Measurements from ENCODE around the gene XCL2. TPM values are rescaled to one million over a fixed set of nuclear protein-coding genes. Genes with fewer than 3 reads are reported as not detected.
"Not testable (repeated sequence)": the region's sequence is repeated elsewhere in the genome, so short reads cannot be mapped to it uniquely, and the experiment has no call there.

Gene XCL2
- total RNA-seq, 2 experiments from 2014 or later = not detected

DNA sequence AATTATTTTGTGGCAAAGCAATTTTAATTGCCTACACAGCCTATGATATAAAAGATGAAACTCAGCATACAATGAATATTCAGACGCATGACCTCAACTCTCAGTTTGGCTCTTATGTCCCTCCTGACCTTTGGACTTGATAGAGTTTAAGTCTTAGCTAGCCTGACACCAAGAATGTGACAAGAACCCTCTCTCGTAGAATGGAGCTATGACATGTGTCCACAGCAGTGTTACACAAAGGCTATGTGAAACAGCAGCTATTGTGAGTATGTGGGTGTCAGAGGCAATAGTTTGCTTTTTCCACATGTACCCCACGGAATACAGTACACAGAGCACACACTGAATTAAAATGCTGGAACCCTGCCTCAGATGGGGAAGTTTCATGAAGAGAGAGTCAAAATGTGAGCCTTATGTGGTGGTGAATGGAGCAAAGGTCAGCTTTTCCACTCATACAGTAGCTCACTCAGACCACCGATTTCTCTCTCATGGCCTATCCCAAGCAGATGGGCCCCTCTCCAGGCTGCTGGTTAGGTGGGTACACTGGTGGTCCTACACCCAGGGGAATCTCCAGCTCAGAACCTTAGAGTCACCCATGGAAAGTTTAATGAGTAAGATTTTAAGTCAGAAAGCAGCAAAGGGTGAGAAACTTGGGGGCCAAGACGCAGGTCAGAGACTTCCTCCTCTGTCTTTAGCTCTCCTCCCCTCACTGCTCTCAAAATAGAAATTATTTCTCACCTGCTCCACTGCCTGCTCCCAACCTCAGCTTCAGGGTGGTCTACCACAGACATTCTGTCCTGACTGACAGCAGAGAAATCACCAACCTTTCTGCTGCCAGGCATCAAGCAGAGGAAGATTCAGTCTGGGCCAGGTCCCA, 10.1 kb upstream of the XCL2 start:
- Mint-ChIP-seq H3K36me3 (ENCODE audit: low read depth) (peaks cover 8% of the 10 kb centered on the region), H3K27ac (no peak overlapping the region), H3K4me3 (no peak overlapping the region), H3K9me3 (no peaks in the 10 kb centered on the region), H3K4me1 (peaks cover 23% of the 10 kb centered on the region), H3K27me3 (peaks cover 30% of the 10 kb centered on the region)
- DNase-seq = no peak
- ChIA-PET POLR2A (interaction anchor here (0.9 kb wide), 1 partner anchor 27 kb away, joined by 3 read pairs; no protein-coding TSS in a partner anchor), CTCF (interaction anchor here (0.9 to 1.4 kb wide), 3 partner anchors 113 to 211 kb away, joined by 3 read pairs; no protein-coding TSS in a partner anchor)

DNA sequence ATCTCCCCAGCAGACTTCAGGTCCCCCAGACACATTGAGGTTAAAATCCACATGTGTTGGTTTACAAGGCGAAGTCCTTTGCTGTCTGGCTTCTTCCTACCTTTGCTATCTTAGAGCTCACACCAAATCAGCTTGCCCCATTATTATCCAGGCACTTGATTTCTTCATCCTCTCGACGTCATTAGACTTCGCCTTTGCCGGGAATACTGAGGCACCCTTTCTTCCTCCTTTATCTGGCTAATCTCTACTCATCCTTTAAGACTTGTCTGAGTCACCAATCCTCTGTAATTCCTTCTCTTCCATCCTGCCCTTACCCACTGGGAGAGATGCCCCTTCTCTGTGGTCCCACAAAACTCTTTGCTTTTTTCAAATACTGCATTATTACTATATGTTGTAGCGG, 9.2 kb upstream of the XCL2 start:
- POLR2A ChIA-PET = no interaction called here
- CTCF ChIA-PET = interaction anchor here (1.4 kb wide), 1 partner anchor 210 kb away, joined by 3 read pairs; no protein-coding TSS in a partner anchor

DNA sequence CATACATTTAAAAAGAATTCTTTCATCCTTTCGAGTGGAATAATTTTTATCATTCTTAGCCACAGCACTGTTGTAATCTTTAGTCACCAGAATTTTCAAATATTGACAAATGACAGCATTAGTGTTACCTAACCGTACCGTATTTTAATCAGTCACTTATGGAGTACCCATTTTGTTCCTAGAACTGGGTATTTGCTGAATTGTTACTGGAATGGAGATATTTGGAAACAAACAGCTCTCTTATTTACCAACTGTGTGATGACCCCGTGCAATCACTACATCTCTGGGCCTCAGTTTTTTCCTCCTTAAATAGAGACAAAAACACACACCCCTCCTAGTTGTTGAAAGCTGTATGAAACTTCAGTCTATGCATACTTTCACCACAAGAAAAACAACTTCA, 7.9 kb upstream of the XCL2 start:
- ChIA-PET POLR2A (no interaction called here), CTCF (no interaction called here)
- Mint-ChIP-seq H3K4me3 (no peak overlapping the region), H3K9me3 (no peaks in the 10 kb centered on the region), H3K4me1 (peaks cover 13% of the 10 kb centered on the region), H3K27ac (no peak overlapping the region), H3K36me3 (ENCODE audit: low read depth) (peaks cover 16% of the 10 kb centered on the region), H3K27me3 (peaks cover 40% of the 10 kb centered on the region)
- DNase-seq = no peak

More for the DNA sequence above, 9.2 kb upstream of the XCL2 start:
- DNase-seq = no peak
- H3K27ac Mint-ChIP-seq = no peak overlapping the region
- H3K9me3 Mint-ChIP-seq = no peaks in the 10 kb centered on the region
- H3K4me1 Mint-ChIP-seq = peaks cover 22% of the 10 kb centered on the region
- peaks cover 13% of the 10 kb centered on the region for H3K36me3 Mint-ChIP-seq (ENCODE audit: low read depth)
- H3K27me3 Mint-ChIP-seq = peaks cover 36% of the 10 kb centered on the region
- H3K4me3 Mint-ChIP-seq = no peak overlapping the region

DNA sequence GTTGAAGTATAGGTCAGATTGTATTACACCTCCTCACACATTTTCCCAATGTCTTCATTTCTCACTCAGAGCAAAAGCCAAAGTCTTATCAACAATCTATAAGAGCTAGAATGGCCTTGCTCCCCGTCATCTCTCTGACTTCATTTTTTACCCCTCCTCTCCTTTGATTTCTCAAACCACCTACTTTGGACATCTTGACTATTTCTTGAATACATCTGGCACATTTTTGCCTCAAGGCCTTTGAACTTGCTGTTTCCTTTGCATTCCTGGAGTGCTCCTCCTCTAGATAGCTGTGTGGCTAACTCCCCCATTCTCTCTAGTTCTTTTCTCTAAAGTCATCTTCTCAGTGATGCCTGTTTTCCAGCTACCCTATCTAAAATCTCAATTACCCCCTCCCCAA, 7.2 kb upstream of the XCL2 start:
- CTCF ChIA-PET = interaction anchor here (0.9 kb wide), 1 partner anchor 16 kb away, joined by 3 read pairs; no protein-coding TSS in a partner anchor
- peaks cover 16% of the 10 kb centered on the region for H3K36me3 Mint-ChIP-seq (ENCODE audit: low read depth)
- DNase-seq = no peak
- no peak overlapping the region for H3K27ac Mint-ChIP-seq
- H3K4me3 Mint-ChIP-seq = no peak overlapping the region
- peaks cover 13% of the 10 kb centered on the region for H3K4me1 Mint-ChIP-seq
- no peaks in the 10 kb centered on the region for H3K9me3 Mint-ChIP-seq
- POLR2A ChIA-PET = no interaction called here
- peaks cover 38% of the 10 kb centered on the region for H3K27me3 Mint-ChIP-seq

DNA sequence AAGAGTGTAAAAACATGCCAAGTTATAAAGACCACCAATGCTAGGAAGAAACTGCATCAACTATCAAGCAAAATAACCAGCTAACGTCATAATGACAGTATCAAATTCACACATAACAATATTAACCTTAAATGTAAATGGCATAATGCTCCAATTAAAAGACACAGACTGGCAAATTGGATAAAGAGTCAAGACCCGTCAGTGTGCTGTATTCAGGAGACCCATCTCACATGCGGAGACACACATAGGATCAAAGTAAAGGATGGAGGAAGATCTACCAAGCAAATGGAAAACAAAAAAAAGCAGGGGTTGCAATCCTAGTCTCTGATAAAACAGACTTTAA, 2.7 kb upstream of the XCL2 start:
- H3K9me3 Mint-ChIP-seq, DNase-seq, H3K4me3 Mint-ChIP-seq, CTCF ChIA-PET, POLR2A ChIA-PET, H3K27ac Mint-ChIP-seq, H3K4me1 Mint-ChIP-seq: not testable (repeated sequence)
- Mint-ChIP-seq H3K27me3 (peaks cover 25% of the 10 kb centered on the region), H3K36me3 (ENCODE audit: low read depth) (peaks cover 18% of the 10 kb centered on the region)

DNA sequence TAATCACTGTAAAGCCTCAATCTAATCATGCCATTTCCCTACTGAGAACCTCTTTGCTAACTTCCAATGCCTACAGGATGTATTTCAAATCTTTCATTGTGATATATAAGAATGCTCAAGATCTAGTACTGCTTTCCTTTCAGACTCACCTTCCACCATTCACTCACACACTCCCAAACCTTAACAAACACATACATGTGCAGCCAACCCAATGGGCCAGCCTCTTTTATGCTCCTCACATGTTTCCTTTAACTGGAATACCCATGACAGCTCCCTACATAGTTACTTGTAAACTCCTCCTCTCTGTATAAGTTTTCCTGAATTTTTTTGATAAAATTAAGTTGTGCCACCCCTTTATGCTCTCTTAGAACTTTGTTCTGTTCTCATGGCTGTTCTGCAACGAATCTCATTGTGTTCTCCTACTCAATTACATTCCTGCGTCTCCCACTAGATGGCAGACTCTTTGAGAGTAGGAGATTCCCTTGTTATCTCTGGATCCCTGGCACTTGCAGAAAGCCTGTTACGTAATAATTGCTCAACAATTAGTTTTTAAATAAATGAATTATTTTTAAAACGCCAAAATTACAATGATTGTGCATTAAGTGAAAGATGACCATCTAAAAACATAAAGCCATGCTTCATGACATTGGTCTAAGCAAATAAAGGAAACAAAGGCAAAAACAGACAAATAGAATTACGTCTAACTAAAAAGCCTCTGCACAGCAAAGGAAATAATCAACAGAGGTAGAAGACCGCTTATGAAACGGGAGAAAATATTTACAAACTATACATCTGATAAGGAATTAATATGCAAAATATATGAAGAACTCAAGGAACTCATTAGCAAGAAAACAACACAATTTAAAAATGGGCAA, 2.1 kb upstream of the XCL2 start:
- Mint-ChIP-seq H3K36me3 (ENCODE audit: low read depth) (peaks cover 16% of the 10 kb centered on the region), H3K27me3 (peaks cover 22% of the 10 kb centered on the region)
- H3K9me3 Mint-ChIP-seq, POLR2A ChIA-PET, H3K4me3 Mint-ChIP-seq, H3K27ac Mint-ChIP-seq, H3K4me1 Mint-ChIP-seq, DNase-seq, CTCF ChIA-PET: not testable (repeated sequence)

DNA sequence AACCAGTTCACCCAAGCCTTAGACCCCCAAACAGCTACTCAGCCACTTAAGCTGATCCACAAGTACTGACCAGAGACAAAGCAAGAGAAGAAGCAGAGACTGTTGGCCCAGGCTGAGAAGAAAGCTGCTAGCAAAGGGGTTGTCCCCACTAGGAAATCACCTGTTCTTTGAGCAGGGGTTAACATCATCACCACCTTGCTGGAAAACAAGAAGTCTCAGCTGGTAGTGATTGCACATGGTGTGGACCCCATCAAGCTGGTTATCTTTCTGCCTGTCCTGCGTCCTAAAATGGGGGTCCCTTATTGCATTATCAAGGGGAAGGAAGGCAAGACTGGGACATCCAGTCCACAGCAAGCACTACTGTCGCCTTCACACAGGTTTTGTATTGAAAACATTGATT, 819 bp downstream of the XCL2 start:
- H3K4me1 Mint-ChIP-seq, POLR2A ChIA-PET, H3K9me3 Mint-ChIP-seq, H3K4me3 Mint-ChIP-seq, CTCF ChIA-PET, H3K27ac Mint-ChIP-seq, DNase-seq: not testable (repeated sequence)
- Mint-ChIP-seq H3K36me3 (ENCODE audit: low read depth) (peaks cover 20% of the 10 kb centered on the region), H3K27me3 (peaks cover 12% of the 10 kb centered on the region)

DNA sequence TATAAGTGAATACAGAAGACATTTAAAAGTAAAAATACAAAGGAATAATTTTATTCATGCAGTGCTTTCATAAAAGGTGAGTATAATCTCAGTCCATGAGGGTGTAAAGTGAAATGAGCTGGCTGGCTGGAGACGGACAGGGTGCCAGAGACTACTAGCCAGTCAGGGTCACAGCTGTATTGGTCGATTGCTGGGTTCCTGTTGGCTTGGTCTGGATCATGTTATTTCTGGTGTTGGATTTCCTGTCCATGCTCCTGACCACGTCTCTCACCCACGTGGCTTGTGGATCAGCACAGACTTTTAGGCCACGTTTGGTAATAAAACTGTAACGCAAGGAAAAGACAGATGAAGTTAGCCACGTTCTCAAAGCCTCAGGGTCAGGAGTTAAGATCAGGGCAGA, 3.0 kb downstream of the XCL2 start:
- H3K27me3 Mint-ChIP-seq, CTCF ChIA-PET, H3K4me3 Mint-ChIP-seq, DNase-seq, POLR2A ChIA-PET, H3K27ac Mint-ChIP-seq: not testable (repeated sequence)
- Mint-ChIP-seq H3K4me1 (peaks cover 21% of the 10 kb centered on the region), H3K36me3 (ENCODE audit: low read depth) (peaks cover 35% of the 10 kb centered on the region), H3K9me3 (peaks cover 15% of the 10 kb centered on the region)

DNA sequence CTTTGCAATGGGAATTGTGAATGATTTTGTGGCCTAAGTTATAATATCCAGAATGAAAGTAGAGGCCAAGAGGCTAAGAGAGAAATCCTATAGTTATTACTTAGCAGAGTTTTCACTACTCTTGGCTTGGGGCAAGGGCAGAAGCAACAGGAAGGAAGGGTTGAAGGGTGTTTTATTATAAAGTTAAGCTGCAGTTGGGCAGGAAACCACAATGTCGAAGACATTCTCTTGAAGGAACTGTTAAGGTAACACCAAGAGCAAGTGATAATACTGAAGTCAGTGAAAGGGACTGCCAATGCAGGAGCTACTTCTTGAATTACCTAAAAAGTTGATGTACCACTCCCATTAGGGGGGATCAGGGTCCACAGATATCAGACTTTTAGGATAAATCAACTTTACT, 8.3 kb downstream of the XCL2 start:
- Mint-ChIP-seq H3K4me3 (peak overlapping the region; percentile 54), H3K36me3 (ENCODE audit: low read depth) (peaks cover 35% of the 10 kb centered on the region), H3K4me1 (peaks cover 48% of the 10 kb centered on the region), H3K27ac (peak overlapping the region; percentile 83), H3K9me3 (peaks cover 15% of the 10 kb centered on the region), H3K27me3 (peaks cover 4% of the 10 kb centered on the region)
- POLR2A ChIA-PET = interaction anchor here (0.6 to 3.2 kb wide), 15 partner anchors 9 to 833 kb away, joined by 3 to 31 read pairs (median 6); no protein-coding TSS in a partner anchor
- CTCF ChIA-PET = interaction anchor here (0.6 to 2.4 kb wide), 12 partner anchors 10 to 193 kb away, joined by 3 to 15 read pairs (median 3); no protein-coding TSS in a partner anchor
- peak; percentile 37 for DNase-seq

DNA sequence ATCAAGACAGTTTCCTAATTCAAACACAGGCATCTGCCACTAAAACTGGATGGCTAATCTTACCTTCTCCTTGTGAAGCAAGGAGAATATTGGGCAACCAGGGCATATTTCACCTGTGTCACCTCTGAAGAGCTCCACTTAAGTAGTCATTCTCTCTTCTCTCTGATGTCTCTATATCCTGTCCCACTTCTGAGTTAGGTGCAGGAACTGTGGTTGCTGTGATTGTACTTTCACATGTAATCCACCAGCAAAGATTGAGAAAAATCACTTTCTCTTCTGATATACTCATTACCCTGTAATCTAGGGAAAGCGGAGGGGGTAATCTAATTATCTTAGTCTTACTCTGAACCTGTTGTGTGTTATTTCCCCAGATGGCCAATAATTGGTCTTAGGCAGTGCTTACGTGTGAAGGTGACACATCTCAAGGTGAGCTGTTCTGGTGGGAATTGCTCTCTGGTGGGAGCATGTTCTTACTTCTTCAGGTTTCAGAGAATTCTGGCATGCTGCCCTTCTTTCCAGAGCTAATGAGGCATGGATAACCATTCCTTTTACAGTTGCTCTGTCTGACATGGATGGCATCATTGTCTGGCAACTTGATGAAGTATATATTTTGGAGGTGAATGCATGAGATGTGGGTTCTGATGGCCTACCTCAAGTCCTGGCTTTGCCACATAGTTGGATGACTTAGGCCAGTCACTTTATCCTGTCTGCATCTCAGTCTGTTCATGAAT, 12.0 kb downstream of the XCL2 start:
- ChIA-PET CTCF (no interaction called here), POLR2A (interaction anchor here (1.0 to 3.1 kb wide), 2 partner anchors 11 to 63 kb away, joined by 3 to 20 read pairs; no protein-coding TSS in a partner anchor)
- Mint-ChIP-seq H3K36me3 (ENCODE audit: low read depth) (peaks cover 8% of the 10 kb centered on the region), H3K27me3 (peaks cover 10% of the 10 kb centered on the region), H3K27ac (peak overlapping the region; percentile 32), H3K4me3 (no peak overlapping the region), H3K4me1 (peaks cover 41% of the 10 kb centered on the region), H3K9me3 (peaks cover 3% of the 10 kb centered on the region)
- no peak for DNase-seq

DNA sequence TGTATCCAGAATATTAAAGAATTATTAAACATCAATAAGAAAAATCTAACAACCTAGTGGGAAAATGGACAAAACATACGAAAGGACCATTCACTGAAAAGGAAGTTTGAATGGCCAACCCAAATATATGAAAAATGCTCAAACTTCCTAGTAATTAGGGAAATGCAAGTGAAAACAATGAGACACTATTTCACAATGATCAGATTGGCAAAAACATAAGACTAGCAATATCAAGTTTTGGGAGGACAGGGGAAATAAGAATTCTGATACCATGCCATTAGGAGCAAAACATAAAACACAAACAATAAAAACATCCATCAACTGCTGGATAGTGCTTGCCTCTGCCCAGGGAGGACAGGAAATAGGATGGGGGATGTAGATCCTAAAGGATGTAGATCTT, 14.3 kb downstream of the XCL2 start:
- ChIA-PET POLR2A (no interaction called here), CTCF (interaction anchor here (1.2 kb wide), 1 partner anchor 187 kb away, joined by 4 read pairs; no protein-coding TSS in a partner anchor)
- Mint-ChIP-seq H3K9me3 (peaks cover under 1% of the 10 kb centered on the region), H3K4me3 (no peak overlapping the region), H3K4me1 (peaks cover 20% of the 10 kb centered on the region), H3K27ac (no peak overlapping the region), H3K27me3 (peaks cover 10% of the 10 kb centered on the region), H3K36me3 (ENCODE audit: low read depth) (peaks cover under 1% of the 10 kb centered on the region)
- DNase-seq = no peak

DNA sequence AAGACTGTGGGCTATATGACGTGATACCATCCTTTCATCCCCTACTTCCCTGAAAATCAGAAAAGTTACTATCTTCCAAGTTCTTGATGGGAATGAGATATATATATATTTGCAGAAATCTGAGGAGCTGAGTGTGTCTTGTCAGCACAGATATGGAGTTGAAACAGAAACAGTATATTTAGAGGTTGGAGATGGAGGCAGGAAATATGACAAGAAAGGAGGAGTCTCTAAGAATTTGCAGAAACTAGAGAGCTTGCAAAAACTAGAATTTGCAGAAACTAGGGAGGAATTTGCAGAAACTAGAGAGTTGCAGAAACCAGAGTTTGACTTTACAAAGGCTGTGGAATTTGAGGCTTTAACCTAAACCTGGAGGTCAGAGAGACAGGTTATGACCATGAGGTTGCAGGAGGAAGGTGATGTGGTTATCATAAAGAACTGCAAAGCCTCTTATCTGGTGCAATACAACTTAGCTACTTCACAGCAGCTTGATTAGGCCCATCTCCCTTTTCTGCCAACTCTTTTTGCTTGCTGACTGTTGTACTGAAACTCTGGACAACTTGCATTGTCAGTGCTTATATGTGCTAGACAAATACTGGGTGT, 22.3 kb downstream of the XCL2 start:
- CTCF ChIA-PET = interaction anchor here (1.0 to 1.9 kb wide), 4 partner anchors 14 to 179 kb away, joined by 3 to 7 read pairs (median 4); no protein-coding TSS in a partner anchor
- Mint-ChIP-seq H3K36me3 (ENCODE audit: low read depth) (peaks cover 24% of the 10 kb centered on the region), H3K4me1 (peaks cover 48% of the 10 kb centered on the region), H3K27me3 (no peaks in the 10 kb centered on the region), H3K4me3 (peak overlapping the region; percentile 15), H3K27ac (peak overlapping the region; percentile 85), H3K9me3 (peaks cover 14% of the 10 kb centered on the region)
- no peak for DNase-seq
- POLR2A ChIA-PET = interaction anchor here (0.6 to 3.1 kb wide), 12 partner anchors 10 to 893 kb away, joined by 3 to 31 read pairs (median 3); no protein-coding TSS in a partner anchor

All from activated CD4-positive, alpha-beta memory T cell treated with anti-CD3 and anti-CD28 coated beads, Interleukin-2, amount 10 ng/mL, durations not matched to agents 7 days and 5 days (primary cell).